HPDE6-E6E7 (cell line): ENCODE measurements around the gene AFMID.
"Not testable (repeated sequence)": the region's sequence is repeated elsewhere in the genome, so short reads cannot be mapped to it uniquely, and the experiment has no call there.

Source experiments
- DNase-seq: peaks from one replicate; pipeline ENCODE4 v3.0.0; 2011; ENCODE audit warnings: missing footprints; ENCODE audit errors: extremely low spot score

AFMID gene

DNA sequence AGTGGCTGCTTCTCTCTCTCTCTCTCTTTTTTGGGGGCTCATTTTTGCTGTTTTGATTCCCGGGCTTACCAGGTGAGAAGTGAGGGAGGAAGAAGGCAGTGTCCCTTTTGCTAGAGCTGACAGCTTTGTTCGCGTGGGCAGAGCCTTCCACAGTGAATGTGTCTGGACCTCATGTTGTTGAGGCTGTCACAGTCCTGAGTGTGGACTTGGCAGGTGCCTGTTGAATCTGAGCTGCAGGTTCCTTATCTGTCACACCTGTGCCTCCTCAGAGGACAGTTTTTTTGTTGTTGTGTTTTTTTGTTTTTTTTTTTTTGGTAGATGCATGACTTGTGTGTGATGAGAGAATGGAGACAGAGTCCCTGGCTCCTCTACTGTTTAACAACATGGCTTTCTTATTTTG, 36.6 kb downstream of the AFMID start:
- no peak for DNase-seq

DNA sequence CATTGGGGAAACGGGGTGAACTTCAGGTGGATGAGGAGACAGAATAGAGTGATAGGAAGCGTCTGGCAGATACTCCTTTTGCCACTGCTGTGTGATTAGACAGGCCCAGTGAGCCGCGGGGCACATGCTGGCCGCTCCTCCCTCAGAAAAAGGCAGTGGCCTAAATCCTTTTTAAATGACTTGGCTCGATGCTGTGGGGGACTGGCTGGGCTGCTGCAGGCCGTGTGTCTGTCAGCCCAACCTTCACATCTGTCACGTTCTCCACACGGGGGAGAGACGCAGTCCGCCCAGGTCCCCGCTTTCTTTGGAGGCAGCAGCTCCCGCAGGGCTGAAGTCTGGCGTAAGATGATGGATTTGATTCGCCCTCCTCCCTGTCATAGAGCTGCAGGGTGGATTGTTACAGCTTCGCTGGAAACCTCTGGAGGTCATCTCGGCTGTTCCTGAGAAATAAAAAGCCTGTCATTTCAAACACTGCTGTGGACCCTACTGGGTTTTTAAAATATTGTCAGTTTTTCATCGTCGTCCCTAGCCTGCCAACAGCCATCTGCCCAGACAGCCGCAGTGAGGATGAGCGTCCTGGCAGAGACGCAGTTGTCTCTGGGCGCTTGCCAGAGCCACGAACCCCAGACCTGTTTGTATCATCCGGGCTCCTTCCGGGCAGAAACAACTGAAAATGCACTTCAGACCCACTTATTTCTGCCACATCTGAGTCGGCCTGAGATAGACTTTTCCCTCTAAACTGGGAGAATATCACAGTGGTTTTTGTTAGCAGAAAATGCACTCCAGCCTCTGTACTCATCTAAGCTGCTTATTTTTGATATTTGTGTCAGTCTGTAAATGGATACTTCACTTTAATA, 37.3 kb downstream of the AFMID start:
- no peak for DNase-seq

DNA sequence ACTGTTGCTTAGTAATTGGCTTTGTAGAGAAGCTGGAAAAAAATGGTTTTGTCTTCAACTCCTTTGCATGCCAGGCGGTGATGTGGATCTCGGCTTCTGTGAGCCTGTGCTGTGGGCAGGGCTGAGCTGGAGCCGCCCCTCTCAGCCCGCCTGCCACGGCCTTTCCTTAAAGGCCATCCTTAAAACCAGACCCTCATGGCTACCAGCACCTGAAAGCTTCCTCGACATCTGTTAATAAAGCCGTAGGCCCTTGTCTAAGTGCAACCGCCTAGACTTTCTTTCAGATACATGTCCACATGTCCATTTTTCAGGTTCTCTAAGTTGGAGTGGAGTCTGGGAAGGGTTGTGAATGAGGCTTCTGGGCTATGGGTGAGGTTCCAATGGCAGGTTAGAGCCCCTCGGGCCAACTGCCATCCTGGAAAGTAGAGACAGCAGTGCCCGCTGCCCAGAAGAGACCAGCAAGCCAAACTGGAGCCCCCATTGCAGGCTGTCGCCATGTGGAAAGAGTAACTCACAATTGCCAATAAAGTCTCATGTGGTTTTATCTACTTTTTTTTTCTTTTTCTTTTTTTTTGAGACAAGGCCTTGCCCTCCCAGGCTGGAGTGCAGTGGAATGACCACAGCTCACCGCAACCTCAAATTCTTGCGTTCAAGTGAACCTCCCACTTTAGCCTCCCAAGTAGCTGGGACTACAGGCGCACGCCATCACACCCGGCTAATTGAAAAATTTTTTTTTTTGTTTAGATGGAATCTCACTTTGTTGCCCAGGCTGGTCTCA, 38.1 kb downstream of the AFMID start:
- DNase-seq = no peak

DNA sequence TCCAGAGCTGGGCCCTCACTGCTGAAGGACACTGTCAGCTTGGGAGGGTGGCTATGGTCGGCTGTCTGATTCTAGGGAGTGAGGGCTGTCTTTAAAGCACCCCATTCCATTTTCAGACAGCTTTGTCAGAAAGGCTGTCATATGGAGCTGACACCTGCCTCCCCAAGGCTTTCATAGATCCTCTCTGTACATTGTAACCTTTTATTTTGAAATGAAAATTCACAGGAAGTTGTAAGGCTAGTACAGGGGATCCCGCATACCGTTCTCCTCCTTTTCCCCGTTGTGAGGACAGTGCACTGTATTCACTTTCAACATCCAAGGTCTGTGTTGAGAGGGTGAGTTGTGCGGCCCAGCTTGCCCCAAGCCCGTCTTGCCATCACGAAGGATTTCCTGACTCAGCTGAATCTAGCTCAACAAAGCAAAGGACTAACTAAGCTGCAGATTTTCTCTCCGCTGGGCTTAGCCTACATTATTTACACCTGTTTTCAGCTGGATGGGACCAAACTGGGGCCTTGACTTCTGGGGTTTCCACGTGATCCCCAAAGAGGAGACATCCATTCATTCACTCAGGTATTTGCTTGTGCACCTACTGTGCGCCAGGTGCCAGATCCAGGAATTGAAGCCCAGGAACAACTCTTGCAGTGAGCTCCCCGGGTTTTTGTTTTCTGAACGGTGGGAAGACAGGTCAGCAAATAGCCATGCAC, 39.0 kb downstream of the AFMID start:
- no peak for DNase-seq

DNA sequence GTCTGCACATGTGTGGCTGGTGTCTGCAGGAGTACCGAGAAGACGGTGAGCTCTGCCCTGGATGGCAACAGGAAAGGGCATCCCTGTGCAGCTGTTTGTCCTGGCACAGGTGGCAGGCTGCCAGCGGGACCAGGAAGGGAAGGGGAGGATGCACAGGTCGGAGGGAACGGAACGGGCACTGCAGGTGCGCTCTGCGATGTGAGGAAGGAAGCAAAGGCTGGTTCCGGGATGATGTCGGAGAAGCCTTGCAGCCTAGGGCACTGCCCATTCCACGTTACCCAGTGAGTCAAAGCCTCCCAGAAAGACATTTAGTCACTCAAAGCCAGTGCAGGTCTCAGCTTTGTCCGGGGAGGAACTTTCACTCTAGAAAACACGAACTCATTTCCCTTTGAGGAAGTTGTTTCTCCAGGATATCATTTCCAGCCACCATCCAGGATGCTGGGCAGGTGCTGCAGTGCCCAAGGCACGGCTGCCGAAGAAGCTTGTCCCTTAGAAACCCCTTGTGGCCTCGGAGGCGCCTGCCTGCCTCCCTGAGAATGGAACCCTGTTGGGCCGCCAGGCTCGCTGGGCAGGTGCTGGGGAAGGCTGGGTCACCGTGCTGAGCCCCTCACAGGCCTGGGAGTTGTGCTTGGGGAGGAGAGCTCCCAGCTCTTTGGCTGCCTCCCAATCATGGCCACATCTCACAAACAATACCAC, 39.7 kb downstream of the AFMID start:
- peak; percentile 53 for DNase-seq

DNA sequence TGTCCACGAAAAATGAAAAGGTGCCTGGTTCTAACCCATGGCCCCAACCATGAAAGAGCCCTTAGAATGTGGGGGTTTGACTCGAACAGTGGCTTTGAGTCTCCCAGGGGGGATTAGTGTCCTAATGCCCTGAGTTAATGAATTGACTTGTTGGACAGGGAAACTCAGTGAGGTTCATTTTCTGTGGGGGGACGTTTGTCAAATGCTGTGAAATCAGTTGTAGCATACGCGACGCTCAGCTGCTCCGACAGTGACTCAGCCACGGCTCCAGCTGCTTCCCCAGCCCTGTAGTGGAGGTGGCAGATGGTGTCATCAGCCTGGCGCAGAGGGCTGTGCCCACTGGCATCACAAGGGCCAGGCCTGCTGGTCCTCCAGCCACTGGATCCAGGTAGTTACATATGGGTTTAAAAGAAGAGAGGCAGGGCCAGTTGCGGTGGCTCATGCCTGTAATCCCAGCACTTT, 40.3 kb downstream of the AFMID start:
- DNase-seq = no peak

DNA sequence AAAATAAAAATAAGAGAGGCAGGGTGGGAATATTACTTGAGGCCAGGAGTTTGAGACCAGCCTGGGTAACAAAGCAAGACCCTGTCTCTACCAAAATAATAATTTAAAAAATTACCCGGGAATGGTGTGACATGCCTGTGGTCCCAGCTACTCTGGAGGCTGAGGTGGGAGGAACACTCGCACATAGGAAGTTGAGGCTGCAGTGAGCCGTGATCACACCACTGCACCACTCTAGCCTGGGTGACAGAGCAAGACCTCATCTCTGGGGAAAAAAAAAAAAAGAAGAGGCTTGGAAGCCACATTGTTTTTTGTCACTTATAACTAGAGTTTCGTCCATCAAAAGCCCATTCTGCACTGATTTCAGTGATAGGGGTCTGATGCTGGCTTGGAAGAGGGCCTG, 41.0 kb downstream of the AFMID start:
- DNase-seq = no peak

DNA sequence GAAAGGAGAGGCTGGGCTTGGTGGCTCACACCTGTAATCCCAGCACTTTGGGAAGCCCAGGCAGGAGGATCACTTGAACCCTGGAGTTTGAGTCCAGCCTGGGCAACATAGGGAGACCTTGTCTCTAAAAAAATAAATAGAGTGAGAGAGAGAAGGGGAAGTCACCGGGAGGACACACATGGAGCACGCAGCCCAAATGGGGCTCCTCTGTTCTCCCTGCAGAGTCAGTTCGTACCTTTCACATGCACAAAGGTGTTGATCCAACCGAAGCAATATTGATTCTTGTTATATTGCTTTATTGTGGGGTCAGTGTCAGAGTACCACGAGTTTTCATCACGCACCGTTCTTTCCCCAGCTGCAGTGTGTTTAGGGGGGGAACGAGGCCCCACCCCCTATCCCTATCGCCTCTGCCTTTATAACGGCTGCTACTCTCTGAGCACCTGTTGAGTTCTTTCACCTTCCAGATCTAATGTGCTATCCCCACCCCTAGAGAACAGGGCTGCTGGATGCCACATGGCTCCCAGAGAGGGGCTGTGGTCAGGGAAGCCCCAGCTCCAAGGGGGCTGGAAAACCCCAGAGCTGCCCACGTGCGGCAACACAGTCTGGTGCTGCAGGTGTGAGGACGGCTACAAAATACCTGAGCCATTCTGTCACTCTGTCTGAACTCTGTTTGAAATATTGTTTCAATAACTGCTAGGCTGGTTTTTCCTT, 43.2 kb downstream of the AFMID start:
- no peak for DNase-seq

DNA sequence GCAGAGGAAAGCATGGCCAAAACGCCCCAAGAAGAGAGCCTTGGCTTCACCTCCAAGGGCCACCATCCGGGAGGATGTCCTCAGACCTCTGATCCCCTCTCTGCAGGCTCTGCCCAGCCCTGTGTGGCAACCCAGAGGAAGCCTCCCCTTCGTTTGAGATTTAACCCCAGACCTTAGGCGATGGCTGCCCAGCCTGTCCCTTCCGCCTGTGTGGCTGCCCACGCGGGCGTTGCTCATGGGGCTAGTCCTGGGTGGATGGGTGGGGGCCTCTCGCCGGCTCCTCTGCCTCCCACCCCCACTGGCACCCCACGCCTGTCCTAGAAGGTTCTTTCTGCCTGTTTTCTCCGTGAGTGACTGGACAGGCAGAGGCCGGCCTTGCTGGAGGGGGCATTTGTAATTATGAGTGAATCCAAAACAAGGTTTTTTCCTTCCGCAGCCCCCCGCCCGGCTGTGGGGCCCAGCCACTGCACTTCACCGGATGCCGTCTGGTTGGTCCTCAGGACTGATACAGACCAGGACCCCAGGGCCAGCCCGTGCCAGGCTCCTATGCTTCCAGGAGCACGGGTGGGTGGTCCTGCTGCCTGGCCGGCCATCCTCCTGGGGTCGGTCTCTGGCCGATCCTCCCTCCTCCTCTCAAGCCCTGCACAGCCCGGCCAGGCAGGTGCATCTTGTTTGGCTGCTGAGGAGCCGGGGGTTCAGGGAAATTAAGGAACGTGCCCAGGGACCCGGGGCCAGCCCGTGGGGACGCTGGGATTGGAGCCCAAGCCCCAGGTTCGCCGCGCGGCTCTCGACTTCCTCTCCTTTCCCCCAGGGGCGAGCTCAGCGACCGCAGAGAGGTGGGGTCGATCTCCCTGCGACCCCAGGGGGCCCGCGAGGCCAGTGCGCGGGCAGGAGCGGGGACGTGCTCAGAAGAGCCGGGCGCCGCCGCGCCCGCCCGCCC, 44.1 kb downstream of the AFMID start, which contains the start of gene TMEM235:
TMEM235 (plus strand) TSS at position 636 of the 940 bp plus-strand sequence. CDS start 393 bp downstream, outside the sequence.
- no peak for DNase-seq

DNA sequence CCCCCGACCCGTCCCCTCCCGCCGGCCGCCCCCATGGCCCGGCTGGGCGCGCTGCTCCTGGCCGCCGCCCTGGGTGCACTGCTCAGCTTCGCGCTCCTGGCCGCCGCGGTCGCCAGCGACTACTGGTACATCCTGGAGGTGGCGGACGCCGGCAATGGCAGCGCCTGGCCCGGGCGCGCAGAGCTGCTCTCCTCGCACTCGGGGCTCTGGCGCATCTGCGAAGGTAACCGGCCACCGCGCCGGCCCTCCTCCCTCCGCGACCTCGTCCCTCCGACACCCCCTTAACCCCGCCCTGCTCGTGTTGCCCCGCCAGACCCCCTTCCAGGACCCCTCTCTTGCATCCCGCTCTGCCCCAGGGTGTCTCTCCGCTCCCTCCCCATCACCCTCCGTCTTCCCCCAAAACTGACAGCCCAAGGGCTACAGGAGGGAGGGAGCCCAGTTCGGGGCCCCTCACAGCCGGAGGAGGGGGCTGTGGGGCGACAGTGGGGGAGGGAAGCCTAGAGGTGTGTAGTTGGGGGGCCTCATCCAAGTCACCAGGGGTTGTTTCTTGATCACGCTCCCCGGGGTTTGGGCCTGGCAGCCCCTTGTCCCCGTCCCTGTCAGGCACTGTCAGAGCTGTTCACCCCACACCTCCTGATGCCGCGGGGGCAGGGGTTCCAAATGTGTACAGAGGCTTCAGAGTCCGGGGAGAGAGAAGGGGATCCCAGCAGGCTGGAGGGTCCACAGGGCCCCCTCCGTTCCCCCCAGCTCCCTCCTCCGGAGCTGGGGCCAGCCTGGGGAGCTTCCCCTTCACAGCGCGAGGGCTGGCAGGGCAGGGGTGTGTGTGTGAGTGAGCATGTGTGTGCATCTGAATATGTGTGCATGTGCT, 45.1 kb downstream of the AFMID start:
- no peak for DNase-seq

DNA sequence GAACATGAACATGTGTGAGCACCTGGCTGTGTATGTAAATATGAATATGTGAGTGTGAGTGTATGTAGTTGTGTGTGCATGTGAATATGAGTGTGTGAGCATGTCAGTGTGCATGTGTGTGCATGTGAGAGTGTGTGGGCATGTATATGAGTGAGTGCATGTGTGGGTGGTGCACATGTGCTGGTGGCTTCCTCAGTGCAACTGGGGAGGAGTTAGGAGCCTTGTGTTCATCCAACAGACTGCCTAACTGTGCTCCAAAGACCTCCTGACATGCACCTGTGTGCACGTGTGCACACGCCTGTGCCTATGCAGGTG, 45.7 kb downstream of the AFMID start:
- no peak for DNase-seq

DNA sequence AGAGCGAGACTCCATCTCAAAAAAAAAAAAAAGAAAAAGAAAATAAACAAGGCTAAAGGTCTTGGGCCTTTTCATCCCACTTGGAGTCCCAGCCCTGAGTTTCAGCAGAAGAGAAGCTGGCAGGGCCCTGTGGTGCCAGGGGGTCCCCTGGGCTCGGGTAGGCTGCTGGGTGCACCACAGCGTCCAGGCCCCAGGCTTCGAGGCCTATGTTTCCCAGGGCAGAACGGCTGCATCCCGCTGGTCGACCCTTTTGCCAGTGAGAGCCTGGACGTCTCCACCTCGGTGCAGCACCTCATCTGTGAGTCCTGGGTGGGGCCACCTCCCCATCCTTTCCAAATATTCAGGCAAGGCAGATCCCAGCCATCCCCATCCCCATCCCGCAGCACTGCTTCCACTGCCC, 46.5 kb downstream of the AFMID start:
- DNase-seq = no peak

DNA sequence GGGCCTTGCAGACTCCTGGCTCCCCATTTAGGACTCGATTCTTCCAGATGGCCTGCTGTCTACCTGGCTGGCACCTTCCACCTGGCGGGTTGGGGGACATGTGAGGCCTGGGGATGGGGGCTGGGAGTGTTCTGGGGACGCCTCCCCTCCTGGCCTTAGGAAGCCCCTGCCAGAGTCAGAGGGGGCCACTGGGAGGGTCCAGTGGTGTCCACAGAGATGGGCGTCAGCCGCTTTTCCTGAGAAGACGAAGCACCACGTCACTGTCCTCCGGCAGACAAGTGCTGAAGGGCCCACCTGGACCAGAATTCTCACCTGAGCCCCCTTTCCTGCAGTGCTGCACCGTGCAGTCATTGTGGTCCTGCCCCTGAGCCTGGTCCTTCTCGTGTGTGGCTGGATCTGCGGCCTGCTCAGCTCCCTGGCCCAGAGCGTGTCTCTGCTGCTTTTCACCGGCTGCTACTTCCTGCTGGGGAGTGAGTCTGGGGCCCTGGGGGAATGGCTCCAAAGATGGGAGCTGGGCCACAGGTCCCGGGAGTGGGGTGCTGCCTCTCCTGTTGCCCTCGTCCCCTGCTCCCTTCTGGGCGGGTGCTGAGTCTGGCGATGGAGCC, 47.2 kb downstream of the AFMID start:
- DNase-seq = no peak

DNA sequence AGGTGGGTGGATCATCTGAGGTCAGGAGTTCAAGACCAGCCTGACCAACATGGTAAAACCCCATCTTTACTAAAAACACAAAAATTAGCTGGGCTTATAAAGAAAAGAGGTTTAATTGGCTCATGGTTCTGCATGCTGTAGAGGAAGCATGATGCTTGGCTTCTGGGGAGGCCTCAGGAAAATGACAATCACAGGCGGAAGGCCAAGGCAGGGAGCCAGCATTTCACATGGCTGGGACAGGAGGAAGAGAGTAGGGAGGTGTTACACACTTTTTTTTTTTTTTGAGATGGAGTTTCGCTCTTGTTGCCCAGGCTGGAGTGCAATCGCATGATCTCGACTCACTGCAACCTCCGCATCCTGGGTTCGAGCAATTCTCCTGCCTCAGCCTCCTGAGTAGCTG, 47.9 kb downstream of the AFMID start:
- DNase-seq = not testable (repeated sequence)

DNA sequence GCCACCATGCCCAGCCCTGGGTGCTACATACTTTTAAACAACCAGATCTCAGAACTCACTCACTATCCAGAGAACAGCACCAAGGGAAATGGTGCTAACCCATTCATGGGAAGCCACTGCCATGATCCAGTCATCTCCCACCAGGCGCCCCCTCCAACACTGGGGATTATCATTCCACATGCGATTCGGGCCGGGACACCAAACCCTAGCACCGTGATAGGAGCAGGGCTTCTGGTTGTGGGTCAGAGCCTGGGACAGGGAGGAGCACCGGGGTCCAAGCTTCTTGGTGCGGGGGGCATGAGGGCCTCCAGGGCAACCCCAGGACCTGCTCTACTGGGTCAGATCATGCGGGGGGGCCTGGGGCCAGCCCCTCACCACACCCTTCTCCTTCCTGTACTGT, 48.7 kb downstream of the AFMID start:
- DNase-seq = no peak

DNA sequence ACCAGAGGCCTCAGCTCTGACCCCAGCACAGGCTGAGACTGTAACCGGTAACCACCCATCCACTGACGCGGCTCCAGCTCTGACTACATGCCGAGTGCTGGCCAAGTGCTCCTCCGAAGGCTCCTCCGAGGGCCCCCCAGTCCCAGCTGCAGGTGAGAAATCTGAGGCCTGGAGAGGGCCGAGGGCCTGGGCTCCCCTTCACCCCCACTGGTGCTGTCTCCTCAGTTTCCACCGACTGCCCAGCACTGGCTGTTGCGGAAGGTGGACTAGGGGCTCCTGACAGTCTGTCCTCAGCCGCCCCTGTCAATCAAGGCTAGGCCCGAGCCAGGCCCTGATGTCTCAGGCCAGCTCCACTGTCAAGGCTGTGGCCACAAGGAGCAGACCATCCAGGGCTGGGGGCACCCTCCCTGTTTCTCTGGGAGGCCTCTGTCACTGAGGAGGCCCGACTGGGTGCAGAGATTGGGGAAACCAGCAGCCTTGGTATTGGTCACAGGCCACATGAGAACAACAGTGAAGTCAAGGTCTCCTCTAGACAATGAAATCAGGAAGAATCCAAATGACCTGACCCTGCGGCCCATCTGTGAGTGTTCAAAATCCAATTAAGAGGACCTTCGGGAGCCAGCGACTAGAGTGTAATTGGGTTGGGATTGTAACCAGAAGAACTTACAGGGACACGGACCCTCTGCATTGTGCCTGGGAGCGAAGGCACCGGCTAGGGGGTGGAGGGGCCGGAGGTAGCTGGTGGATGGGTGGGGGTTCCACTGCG, 49.4 kb downstream of the AFMID start:
- no peak for DNase-seq

DNA sequence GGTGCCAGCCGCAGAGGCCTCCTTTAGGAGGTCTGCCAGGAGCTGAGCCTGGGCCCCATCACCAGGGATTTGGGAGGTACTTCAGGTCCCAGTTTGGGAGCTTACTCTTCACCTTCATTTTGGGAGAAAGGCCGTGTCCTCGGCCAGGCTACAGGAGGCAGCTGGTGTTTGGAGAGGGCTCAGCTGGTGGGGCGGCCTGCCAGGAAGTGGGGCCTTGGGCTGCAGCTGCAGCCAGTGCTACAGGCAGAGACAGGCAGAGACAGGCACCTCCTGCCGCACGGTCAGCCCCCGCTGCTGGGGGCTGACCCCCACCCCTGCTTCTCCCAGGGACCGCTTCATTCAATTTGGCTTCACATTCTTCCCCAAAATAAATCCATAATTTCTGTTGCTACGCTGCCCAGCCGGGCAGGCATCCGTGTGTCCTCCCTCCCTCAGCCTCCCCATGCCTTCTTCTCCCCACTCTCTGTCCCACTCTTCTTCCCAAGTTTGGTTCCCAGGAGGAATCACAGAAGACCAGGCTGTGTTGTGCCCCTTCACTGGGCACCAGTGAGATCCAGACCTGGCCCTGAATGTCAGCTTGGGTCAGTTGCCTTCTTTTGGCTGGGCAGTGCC, 50.3 kb downstream of the AFMID start:
- no peak for DNase-seq
